Keratinocyte (primary cell): ENCODE measurements around the gene TMEM163. TPM values are rescaled to one million over a fixed set of nuclear protein-coding genes. Genes with fewer than 3 reads are reported as not detected.

ENCODE experiments used
- DNase-seq: peaks from one replicate; pipeline ENCODE4 v3.0.0-alpha.2; 2011; ENCODE audit warnings: low read depth, missing footprints, low spot score
- FAIRE-seq: peaks from 2 replicates; lab custom pipeline; 2011; peaks lifted over from hg19 to GRCh38; lab: Jason Lieb, UNC
- H2AFZ ChIP-seq: 2 replicates; pipeline ENCODE4 v1.6.0; 2012; ENCODE audit warnings: low read length, control low read depth, inconsistent platforms; ENCODE audit not compliant: control insufficient read depth
- H3K27ac ChIP-seq: 2 replicates; pipeline ENCODE4 v1.5.1; 2011; ENCODE audit warnings: low read length; ENCODE audit not compliant: control insufficient read depth, insufficient read depth
- H3K27me3 ChIP-seq: 3 replicates; pipeline ENCODE4 v1.6.0; 2011; ENCODE audit warnings: low read length; ENCODE audit not compliant: control insufficient read depth, insufficient read depth; ENCODE audit errors: extremely low read depth
- H3K36me3 ChIP-seq, 2 experiments: 2 replicates in 1 of 2; 3 replicates in 1 of 2; pipeline ENCODE4 v1.5.1; 2011; ENCODE audit warnings: low read length in 2 of 2, mild to moderate bottlenecking in 1 of 2; ENCODE audit not compliant: control insufficient read depth in 2 of 2, insufficient read depth in 2 of 2; ENCODE audit errors: extremely low read depth in 1 of 2
- H3K4me1 ChIP-seq: 3 replicates; pipeline ENCODE4 v1.5.1; 2011; ENCODE audit warnings: low read length; ENCODE audit not compliant: control insufficient read depth, insufficient read depth; ENCODE audit errors: extremely low read depth
- H3K4me2 ChIP-seq: 3 replicates; pipeline ENCODE4 v1.6.0; 2011; ENCODE audit warnings: low read depth, low read length; ENCODE audit not compliant: control insufficient read depth, insufficient read depth; ENCODE audit errors: extremely low read depth
- H3K4me3 ChIP-seq, 3 experiments: fragments of 200-600 bp in 1 of 3; sonication (generic) in 1 of 3; 2 replicates in 2 of 3; 3 replicates in 1 of 3; pipeline ENCODE4 v1.5.1; 2011 to 2016; ENCODE audit warnings: low read length in 3 of 3, mild to moderate bottlenecking in 3 of 3, control low read depth in 2 of 3, inconsistent platforms in 1 of 3, low read depth in 1 of 3, mixed read lengths in 1 of 3, mixed run types in 1 of 3, moderate library complexity in 1 of 3; ENCODE audit not compliant: control insufficient read depth in 2 of 3, insufficient read depth in 2 of 3; ENCODE audit errors: extremely low read depth in 1 of 3
- H3K79me2 ChIP-seq: 2 replicates; pipeline ENCODE4 v1.6.0; 2012; ENCODE audit warnings: low read length; ENCODE audit not compliant: control insufficient read depth, insufficient read depth
- H3K9ac ChIP-seq: 3 replicates; pipeline ENCODE4 v1.6.0; 2011; ENCODE audit warnings: low read length; ENCODE audit not compliant: control insufficient read depth, insufficient read depth; ENCODE audit errors: extremely low read depth
- H3K9me1 ChIP-seq: 3 replicates; pipeline ENCODE4 v1.6.0; 2011; ENCODE audit warnings: low read length; ENCODE audit not compliant: control insufficient read depth, insufficient read depth; ENCODE audit errors: extremely low read depth
- H3K9me3 ChIP-seq: 2 replicates; pipeline ENCODE4 v1.5.1; 2012; ENCODE audit warnings: low read depth, low read length; ENCODE audit not compliant: control insufficient read depth
- H4K20me1 ChIP-seq: 3 replicates; pipeline ENCODE4 v1.6.0; 2011; ENCODE audit warnings: low read length; ENCODE audit not compliant: control insufficient read depth, insufficient read depth; ENCODE audit errors: extremely low read depth
- CTCF ChIP-seq, 3 experiments: IDR thresholded peaks in 1 of 3; conservative IDR thresholded peaks in 1 of 3; optimal IDR thresholded peaks in 1 of 3; 2 replicates in 2 of 3; 3 replicates in 1 of 3; pipeline versions ENCODE3 to v1.5.1; 2011; ENCODE audit warnings: low read length in 3 of 3, mild to moderate bottlenecking in 3 of 3, moderate library complexity in 2 of 3, control low read depth in 1 of 3, inconsistent platforms in 1 of 3; ENCODE audit not compliant: insufficient read depth in 2 of 3; ENCODE audit errors: extremely low read depth in 1 of 3
- EZH2 ChIP-seq: IDR thresholded peaks from one replicate; pipeline ENCODE4 v1.6.1; 2012; ENCODE audit warnings: inconsistent platforms, mild to moderate bottlenecking, low read length, moderate library complexity
- dilution Hi-C: fragments of 300-500 bp; cut with MboI; formaldehyde crosslinking; loops from one replicate; pipeline ENCODE4 v1.7.0; 2020; ENCODE audit warnings: low sequenced_read_pairs; ENCODE audit not compliant: extremely low pct_ligation_motif_present
- polyA plus RNA-seq, 5 experiments: library from polyadenylated mRNA; depleted of rRNA in 3 of 5; stranded (reverse) in 3 of 5; stranded (forward) in 1 of 5; unstranded in 1 of 5; fragments of >200 nt; gene quantifications; 1 replicate in 1 of 5; 2 replicates in 3 of 5; 3 replicates in 1 of 5; pipeline versions ENCODE4 v1.2.1 to v1.2.3, GENCODE V29; 2011 to 2012; ENCODE audit warnings: missing spikeins in 2 of 5, low read depth in 1 of 5, low replicate concordance in 1 of 5

TMEM163 gene
- polyA plus RNA-seq, 1 donor (not counting 4 experiments of a cell fraction or from before 2014, with no cell fraction given), result not detected

- no peaks in the 10 kb centered on the region for H4K20me1 ChIP-seq
- no peak overlapping the region for H3K4me3 ChIP-seq
- no peaks in the 10 kb centered on the region for H3K79me2 ChIP-seq
- H2AFZ ChIP-seq, result no peak overlapping the region
- H3K4me2 ChIP-seq, result no peak overlapping the region
- peaks cover 8% of the 10 kb centered on the region for H3K4me1 ChIP-seq
- H3K27me3 ChIP-seq, result no peaks in the 10 kb centered on the region
- DNase-seq (no peak), FAIRE-seq (no peak)
- dilution Hi-C loops, result no loop called here
- no peak overlapping the region for H3K27ac ChIP-seq
- H3K9me1 ChIP-seq, result no peaks in the 10 kb centered on the region
- H3K36me3 ChIP-seq, result peaks cover 10 to 11% of the 10 kb centered on the region in 2 experiments
- TF ChIP-seq EZH2, result no peak
- TF ChIP-seq CTCF (optimal IDR thresholded peaks at IDR 0.05 in 1 of 3, IDR thresholded peaks at IDR 0.05 in 1 of 3, conservative IDR thresholded peaks at IDR 0.05 in 1 of 3; ENCODE audit: extremely low read depth in 1 of 3, insufficient read depth in 2 of 3, low read length in 3 of 3), result no peak
- no peaks in the 10 kb centered on the region for H3K9me3 ChIP-seq
- no peak overlapping the region for H3K9ac ChIP-seq
These were observed 286.3 kb downstream of the TMEM163 start for GRCh38 chr2:134432435-134432883.

GRCh38 chr2:134431838-134432434 is 286.9 kb downstream of the TMEM163 start:
- TF ChIP-seq EZH2 (no peak), CTCF (optimal IDR thresholded peaks at IDR 0.05 in 1 of 3, IDR thresholded peaks at IDR 0.05 in 1 of 3, conservative IDR thresholded peaks at IDR 0.05 in 1 of 3; ENCODE audit: extremely low read depth in 1 of 3, insufficient read depth in 2 of 3, low read length in 3 of 3) (no peak)
- Histone ChIP-seq H3K79me2 (no peaks in the 10 kb centered on the region), H3K9me3 (no peaks in the 10 kb centered on the region), H3K4me1 (peaks cover 8% of the 10 kb centered on the region), H3K36me3 (peaks cover 10 to 11% of the 10 kb centered on the region in 2 experiments), H3K4me2 (no peak overlapping the region), H2AFZ (no peak overlapping the region), H3K27ac (no peak overlapping the region), H3K27me3 (no peaks in the 10 kb centered on the region), H3K9me1 (no peaks in the 10 kb centered on the region), H3K9ac (no peak overlapping the region), H4K20me1 (no peaks in the 10 kb centered on the region), H3K4me3 (no peak overlapping the region)
- DNase-seq, result no peak
- FAIRE-seq, result no peak
- dilution Hi-C loops, result no loop called here
